SK-N-SH treated with all-trans-retinoic acid at 6 μM for 48 hours (cell line): ENCODE data around the gene NPTXR.

Experiments
- ARNTL ChIP-seq: fragments of 450-650 bp; formaldehyde crosslinking; IDR thresholded peaks from 2 replicates; pipeline ENCODE4 v1.5.0; 2020; ENCODE audit warnings: low read depth, mild to moderate bottlenecking, moderate library complexity, borderline replicate concordance
- CSDC2 ChIP-seq: fragments of 250-450 bp; sonication (Bioruptor Pico); IDR thresholded peaks from 2 replicates; pipeline ENCODE4 v1.5.0; 2020; ENCODE audit warnings: mild to moderate bottlenecking, moderate library complexity
- GLIS3 ChIP-seq: fragments of 250-450 bp; sonication (Bioruptor Pico); IDR thresholded peaks from 2 replicates; pipeline ENCODE4 v1.5.0; 2020; ENCODE audit warnings: mild to moderate bottlenecking, moderate library complexity
- PATZ1 ChIP-seq: fragments of 250-450 bp; sonication (Bioruptor Pico); IDR thresholded peaks from 2 replicates; pipeline ENCODE4 v1.8.0; 2020; ENCODE audit warnings: mild to moderate bottlenecking, moderate library complexity, borderline replicate concordance
- POU6F1 ChIP-seq: fragments of 250-450 bp; sonication (Bioruptor Pico); IDR thresholded peaks from 2 replicates; pipeline ENCODE4 v1.8.0; 2021; ENCODE audit warnings: low read depth, mild to moderate bottlenecking, moderate library complexity, borderline replicate concordance
- TCF4 ChIP-seq: fragments of 250-450 bp; sonication (Bioruptor Pico); IDR thresholded peaks from 2 replicates; pipeline ENCODE4 v1.8.0; 2021; ENCODE audit warnings: mild to moderate bottlenecking, moderate library complexity, borderline replicate concordance
- TOX ChIP-seq: fragments of 250-450 bp; sonication (Bioruptor Pico); IDR thresholded peaks from 2 replicates; pipeline ENCODE4 v1.8.0; 2021; ENCODE audit warnings: mild to moderate bottlenecking, moderate library complexity, borderline replicate concordance
- ZC3H10 ChIP-seq: fragments of 250-450 bp; sonication (Bioruptor Pico); IDR thresholded peaks from 2 replicates; pipeline ENCODE4 v1.5.1; 2021; ENCODE audit warnings: mild to moderate bottlenecking, moderate library complexity
- ZFP30 ChIP-seq: fragments of 450-650 bp; formaldehyde crosslinking; IDR thresholded peaks from 2 replicates; pipeline ENCODE4 v1.5.0; 2022; ENCODE audit warnings: mild to moderate bottlenecking, moderate library complexity
- ZNF70 ChIP-seq: fragments of 450-650 bp; formaldehyde crosslinking; IDR thresholded peaks from 2 replicates; pipeline ENCODE4 v1.5.0; 2020; ENCODE audit warnings: mild to moderate bottlenecking, moderate library complexity

- no peak for TF ChIP-seq ZC3H10 (CRISPR knock-in tag)
- no peak for TF ChIP-seq GLIS3 (CRISPR knock-in tag)
- no peak for TF ChIP-seq PATZ1 (CRISPR knock-in tag)
- no peak for TF ChIP-seq ARNTL (CRISPR knock-in tag)
- TF ChIP-seq ZFP30: no peak
- no peak for TF ChIP-seq ZNF70 (CRISPR knock-in tag)
- no peak for TF ChIP-seq CSDC2
- no peak for TF ChIP-seq TCF4
- no peak for TF ChIP-seq POU6F1 (CRISPR knock-in tag)
- no peak for TF ChIP-seq TOX
These were observed 36.1 kb upstream of the NPTXR start for GRCh38 chr22:38879961-38880360.
